Measurements from ENCODE around the gene SELENOP.
"Not testable (repeated sequence)": the region's sequence is repeated elsewhere in the genome, so short reads cannot be mapped to it uniquely, and the experiment has no call there.

SELENOP gene

DNA sequence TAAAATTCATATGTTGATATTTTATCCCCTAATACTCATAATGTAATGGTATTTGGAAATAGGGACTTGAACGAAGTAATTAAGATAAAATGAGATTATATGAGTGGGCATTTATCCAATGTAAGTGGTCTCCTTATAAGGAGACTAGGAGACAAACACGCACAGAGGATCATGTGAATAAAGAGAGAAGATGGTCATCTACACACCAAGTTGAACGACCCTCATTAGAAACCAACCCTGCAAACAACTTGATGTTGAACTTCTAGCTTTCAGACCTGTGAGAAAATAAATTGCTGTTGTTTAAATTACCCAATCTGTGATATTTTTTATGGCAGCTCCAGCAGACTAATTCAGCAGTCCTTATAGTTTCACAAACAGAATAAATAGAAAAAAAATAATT, 27.5 kb upstream of the SELENOP start:
- no peaks in the 10 kb centered on the region for H3K4me1 Mint-ChIP-seq (ENCODE audit: low read depth)
- H3K9me3 Mint-ChIP-seq = no peaks in the 10 kb centered on the region
- no peak for DNase-seq
- no peak overlapping the region for H3K4me3 Mint-ChIP-seq
- H3K27me3 Mint-ChIP-seq = peaks cover 11% of the 10 kb centered on the region
- H3K36me3 Mint-ChIP-seq (ENCODE audit: low read depth) = no peaks in the 10 kb centered on the region
- H3K27ac Mint-ChIP-seq = no peak overlapping the region

DNA sequence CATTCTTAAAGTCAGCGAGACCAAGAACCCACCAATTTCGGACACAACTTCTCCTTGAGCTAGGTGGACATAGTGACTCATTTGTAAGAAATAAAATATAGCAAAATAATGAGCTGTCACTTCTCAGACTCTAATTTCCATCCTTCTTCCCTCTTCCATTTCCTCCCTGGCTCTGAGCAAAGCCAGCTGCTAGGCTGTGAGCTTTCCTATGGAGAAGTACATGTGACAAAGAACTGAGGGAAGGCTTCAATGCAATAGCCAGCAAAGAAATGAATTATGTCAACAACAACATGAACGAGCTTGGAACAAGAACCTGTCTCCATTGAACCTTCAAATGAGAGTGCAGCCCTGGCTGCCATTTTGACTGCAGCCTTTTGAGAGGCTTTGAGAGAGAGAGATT, 25.9 kb upstream of the SELENOP start:
- Mint-ChIP-seq H3K36me3 (ENCODE audit: low read depth) (no peaks in the 10 kb centered on the region), H3K27me3 (peaks cover 6% of the 10 kb centered on the region), H3K4me3 (no peak overlapping the region), H3K27ac (no peak overlapping the region), H3K9me3 (no peaks in the 10 kb centered on the region), H3K4me1 (ENCODE audit: low read depth) (no peaks in the 10 kb centered on the region)
- DNase-seq = no peak

DNA sequence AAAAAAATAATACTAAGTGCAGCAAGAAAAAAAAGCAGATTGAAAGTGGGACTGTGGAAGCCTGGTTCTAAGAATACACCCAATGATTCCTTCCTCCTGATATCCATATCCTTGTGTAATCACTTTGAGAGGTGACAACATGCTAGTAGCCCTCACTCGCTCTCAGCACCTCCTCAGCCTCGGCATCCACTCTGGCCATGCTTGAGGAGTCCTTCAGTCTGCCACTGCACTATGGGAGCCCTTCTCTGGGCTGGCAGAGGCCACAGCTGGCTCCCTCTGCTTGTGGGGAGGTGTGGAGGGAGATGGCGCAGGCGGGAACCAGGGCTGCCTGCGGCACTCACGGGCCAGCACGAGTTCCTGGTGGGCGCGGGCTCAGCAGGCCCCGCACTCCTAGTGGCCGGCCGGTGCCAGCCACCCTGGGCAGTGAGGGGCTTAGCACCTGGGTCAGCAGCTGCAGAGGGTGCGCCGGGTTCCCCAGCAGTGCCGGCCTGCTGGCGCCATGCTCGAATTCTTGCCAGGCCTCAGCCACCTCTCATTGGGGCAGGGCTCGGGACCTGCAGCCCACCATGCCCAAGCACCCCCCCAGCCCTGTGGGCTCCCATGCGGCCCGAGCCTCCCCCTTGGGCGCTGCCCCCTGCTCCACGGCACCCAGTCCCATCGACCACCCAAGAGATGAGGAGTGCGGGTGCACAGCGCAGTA, 24.5 kb upstream of the SELENOP start:
- no peaks in the 10 kb centered on the region for H3K9me3 Mint-ChIP-seq
- H3K36me3 Mint-ChIP-seq (ENCODE audit: low read depth) = no peaks in the 10 kb centered on the region
- peaks cover 5% of the 10 kb centered on the region for H3K27me3 Mint-ChIP-seq
- no peak overlapping the region for H3K27ac Mint-ChIP-seq
- H3K4me1 Mint-ChIP-seq (ENCODE audit: low read depth) = no peaks in the 10 kb centered on the region
- no peak overlapping the region for H3K4me3 Mint-ChIP-seq
- no peak for DNase-seq

DNA sequence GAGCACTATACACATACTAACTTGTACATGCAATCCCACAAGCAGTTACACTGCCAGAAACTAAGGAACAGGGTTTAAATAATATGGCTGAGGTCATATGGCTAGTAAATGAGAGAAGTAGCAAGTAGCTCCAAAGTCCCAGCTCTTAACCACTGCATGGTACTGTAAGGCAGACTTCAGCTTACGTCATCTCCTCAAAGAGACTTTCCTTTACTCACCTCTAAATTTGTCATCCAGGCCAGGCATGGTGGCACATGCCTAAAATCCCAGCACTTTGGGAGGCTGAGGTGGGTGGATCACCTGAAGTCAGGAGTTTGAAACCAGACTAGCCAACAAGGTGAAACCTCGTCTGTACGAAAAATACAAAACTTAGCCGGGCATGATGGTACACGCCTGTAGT, 20.4 kb upstream of the SELENOP start:
- H3K4me3 Mint-ChIP-seq = no peak overlapping the region
- DNase-seq = no peak
- no peaks in the 10 kb centered on the region for H3K4me1 Mint-ChIP-seq (ENCODE audit: low read depth)
- no peaks in the 10 kb centered on the region for H3K36me3 Mint-ChIP-seq (ENCODE audit: low read depth)
- no peaks in the 10 kb centered on the region for H3K9me3 Mint-ChIP-seq
- no peak overlapping the region for H3K27ac Mint-ChIP-seq
- H3K27me3 Mint-ChIP-seq = peaks cover 9% of the 10 kb centered on the region

DNA sequence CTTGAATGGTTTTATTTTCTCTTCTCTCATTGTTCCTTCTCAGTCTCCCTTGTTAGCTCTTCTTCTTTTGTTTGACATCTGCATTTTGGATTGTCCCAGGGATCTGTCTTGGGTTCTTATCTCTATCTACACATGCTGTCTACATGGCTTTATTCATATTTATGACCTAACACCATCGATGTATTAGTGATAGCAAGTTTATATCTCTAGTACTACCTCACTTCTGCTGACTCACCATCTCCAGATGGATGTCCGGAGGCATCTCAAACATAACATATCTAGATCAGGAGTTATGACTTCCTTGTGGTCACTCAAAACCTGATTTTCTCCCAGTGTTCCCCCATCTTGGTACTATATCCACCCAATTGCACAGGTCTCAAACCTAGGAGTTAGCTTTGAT, 19.2 kb upstream of the SELENOP start:
- H3K36me3 Mint-ChIP-seq (ENCODE audit: low read depth) = no peaks in the 10 kb centered on the region
- no peak overlapping the region for H3K4me3 Mint-ChIP-seq
- no peak overlapping the region for H3K27ac Mint-ChIP-seq
- no peaks in the 10 kb centered on the region for H3K9me3 Mint-ChIP-seq
- peaks cover 9% of the 10 kb centered on the region for H3K27me3 Mint-ChIP-seq
- no peak for DNase-seq
- no peaks in the 10 kb centered on the region for H3K4me1 Mint-ChIP-seq (ENCODE audit: low read depth)

DNA sequence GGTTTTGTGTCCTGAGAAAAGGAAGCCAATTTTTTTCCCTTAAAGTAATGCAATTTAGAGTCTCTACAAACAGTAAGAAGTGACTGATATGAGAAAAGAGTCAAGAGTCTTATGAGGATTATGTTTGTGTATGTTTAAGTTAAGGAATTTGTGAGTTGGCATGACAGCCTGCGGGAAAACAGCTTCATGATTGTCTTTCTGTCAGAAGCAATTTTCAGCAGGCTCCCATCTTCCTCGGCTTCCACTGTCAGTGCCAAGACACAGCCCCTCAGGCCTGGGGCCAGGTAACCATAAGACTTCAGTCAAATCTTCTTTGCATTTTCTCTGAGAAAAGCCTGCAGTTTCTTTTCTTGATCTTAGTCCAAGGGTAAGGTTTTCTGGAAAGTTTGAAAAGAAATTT, 17.0 kb upstream of the SELENOP start:
- no peak for DNase-seq
- Mint-ChIP-seq H3K36me3 (ENCODE audit: low read depth) (no peaks in the 10 kb centered on the region), H3K4me1 (ENCODE audit: low read depth) (no peaks in the 10 kb centered on the region), H3K27ac (no peak overlapping the region), H3K4me3 (no peak overlapping the region), H3K9me3 (no peaks in the 10 kb centered on the region), H3K27me3 (peaks cover 9% of the 10 kb centered on the region)

DNA sequence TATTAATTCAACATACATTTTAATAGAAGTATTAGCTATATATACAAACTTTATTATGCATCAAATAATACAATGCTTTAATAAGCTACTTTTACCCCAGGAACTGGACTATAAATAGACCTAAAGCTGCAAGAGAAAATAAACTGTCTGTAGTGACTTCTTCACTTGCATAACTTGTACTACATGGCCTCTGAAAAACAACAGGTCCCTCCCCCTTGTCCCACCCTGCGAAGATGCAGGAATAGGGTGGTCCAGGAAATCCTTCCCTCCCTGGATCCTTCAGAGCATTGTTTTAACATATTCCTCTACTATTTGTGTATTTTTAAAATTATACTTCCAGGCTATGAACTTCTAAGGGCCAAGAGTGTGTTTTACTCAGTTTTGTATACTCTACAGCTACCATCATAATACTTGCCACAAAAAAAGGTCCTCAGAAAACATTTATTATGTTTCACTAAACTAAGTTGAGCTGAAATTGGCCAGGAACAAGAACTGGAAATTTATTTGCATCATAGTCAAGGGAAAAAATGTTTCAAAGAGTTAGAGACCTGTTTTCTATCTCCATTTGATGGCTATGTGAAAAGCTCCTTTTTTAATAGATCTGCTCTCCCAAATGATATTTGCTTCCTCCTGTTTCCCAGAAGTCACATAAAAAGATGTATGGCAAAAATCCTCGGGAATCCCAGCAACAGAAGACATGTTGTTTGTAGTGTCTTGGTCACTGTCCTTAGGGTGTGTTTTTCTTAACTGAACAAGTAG, 15.2 kb upstream of the SELENOP start:
- no peak overlapping the region for H3K4me3 Mint-ChIP-seq
- H3K27ac Mint-ChIP-seq = no peak overlapping the region
- H3K9me3 Mint-ChIP-seq = no peaks in the 10 kb centered on the region
- no peaks in the 10 kb centered on the region for H3K4me1 Mint-ChIP-seq (ENCODE audit: low read depth)
- H3K36me3 Mint-ChIP-seq (ENCODE audit: low read depth) = no peaks in the 10 kb centered on the region
- no peak for DNase-seq
- peaks cover 9% of the 10 kb centered on the region for H3K27me3 Mint-ChIP-seq

DNA sequence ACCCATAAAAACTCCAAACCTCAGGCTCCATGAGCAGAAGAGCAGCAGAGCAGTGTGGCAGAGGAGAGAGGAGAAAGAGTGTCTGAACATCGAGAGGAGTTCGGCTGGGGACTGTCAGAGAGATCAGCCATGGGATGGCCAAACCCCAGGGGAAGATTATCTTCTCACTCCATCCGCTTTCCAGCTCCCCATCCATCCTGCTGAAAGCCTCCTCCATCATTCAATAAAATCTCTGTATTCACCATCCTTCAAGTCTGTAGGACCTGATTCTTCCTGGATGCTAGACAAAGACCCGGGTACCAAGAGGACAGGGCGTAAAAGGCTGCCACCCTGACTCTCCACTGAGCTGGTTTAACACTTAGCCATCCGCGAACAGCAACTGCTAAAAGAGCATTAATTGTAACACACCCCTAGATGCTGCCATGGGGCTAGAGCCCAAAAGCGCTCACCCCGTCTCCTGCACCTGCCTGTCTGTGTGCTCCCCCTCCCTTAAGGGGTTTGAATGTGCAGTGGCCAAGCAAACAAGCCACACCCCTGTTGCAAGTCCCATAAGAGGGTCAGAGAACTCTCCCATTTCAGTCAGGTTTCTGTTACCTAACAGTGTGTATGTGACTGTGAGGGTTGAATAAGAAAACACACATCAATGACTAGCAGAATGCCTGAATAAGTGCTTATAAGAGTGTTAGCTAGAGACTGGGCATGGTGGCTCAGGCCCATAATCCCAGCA, 13.9 kb upstream of the SELENOP start:
- peaks cover 6% of the 10 kb centered on the region for H3K27me3 Mint-ChIP-seq
- no peaks in the 10 kb centered on the region for H3K9me3 Mint-ChIP-seq
- H3K4me1 Mint-ChIP-seq (ENCODE audit: low read depth) = no peaks in the 10 kb centered on the region
- no peak overlapping the region for H3K4me3 Mint-ChIP-seq
- DNase-seq = no peak
- H3K27ac Mint-ChIP-seq = no peak overlapping the region
- H3K36me3 Mint-ChIP-seq (ENCODE audit: low read depth) = no peaks in the 10 kb centered on the region

DNA sequence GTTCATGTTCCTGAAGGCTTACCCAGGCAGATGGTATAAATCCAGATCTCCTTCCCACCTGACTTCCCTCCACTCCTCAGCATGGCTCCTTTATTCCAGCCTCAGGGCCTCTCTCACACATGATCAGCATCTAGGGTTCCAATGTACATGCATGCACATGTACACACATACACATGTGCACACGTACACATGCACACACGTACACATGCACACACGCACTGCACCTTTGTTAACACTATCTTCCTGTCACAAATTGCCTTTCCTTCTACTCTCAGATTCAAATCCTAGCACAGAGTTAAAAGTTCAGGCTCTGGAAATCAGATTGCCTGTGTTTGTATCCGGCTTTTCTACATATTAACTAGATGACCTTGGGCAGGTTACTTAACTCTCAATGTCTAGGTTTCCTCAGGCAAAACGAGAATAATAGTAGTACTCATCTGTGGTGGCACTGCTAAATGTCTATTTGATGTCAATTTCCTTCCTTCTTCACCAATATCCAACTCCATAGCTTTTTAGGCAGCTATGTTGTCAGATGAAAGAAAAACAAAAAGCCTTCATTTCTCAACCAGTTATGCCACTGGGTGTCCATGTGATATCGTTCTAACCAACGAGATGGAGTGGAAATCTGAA, 12.8 kb upstream of the SELENOP start:
- H3K27me3 Mint-ChIP-seq = peaks cover 6% of the 10 kb centered on the region

DNA sequence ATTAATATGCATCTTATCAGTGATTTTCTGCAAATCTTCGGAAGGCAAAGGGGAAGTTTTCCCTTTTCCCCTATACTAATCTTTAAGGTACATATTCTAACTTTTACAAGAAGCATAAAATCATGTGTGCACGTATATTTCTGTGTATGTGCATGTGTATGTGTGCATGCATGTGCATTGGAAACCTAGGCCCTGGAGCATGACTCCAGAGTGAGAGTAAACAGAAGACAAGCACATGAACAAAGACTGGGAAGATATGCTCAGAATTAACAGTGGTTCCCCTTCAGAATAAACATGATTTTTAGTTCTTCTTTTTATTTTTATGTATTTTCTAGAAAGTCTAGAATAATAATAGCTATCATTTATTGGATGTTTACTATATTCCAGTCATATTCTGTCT, 10.9 kb upstream of the SELENOP start:
- Mint-ChIP-seq H3K4me3 (no peak overlapping the region), H3K27ac (no peak overlapping the region), H3K27me3 (no peaks in the 10 kb centered on the region), H3K36me3 (ENCODE audit: low read depth) (no peaks in the 10 kb centered on the region), H3K4me1 (ENCODE audit: low read depth) (no peaks in the 10 kb centered on the region), H3K9me3 (no peaks in the 10 kb centered on the region)
- DNase-seq = no peak

More for the DNA sequence above, 12.8 kb upstream of the SELENOP start:
- no peak for DNase-seq
- Mint-ChIP-seq H3K9me3 (no peaks in the 10 kb centered on the region), H3K4me3 (no peak overlapping the region), H3K4me1 (ENCODE audit: low read depth) (no peaks in the 10 kb centered on the region), H3K36me3 (ENCODE audit: low read depth) (no peaks in the 10 kb centered on the region), H3K27ac (no peak overlapping the region)

DNA sequence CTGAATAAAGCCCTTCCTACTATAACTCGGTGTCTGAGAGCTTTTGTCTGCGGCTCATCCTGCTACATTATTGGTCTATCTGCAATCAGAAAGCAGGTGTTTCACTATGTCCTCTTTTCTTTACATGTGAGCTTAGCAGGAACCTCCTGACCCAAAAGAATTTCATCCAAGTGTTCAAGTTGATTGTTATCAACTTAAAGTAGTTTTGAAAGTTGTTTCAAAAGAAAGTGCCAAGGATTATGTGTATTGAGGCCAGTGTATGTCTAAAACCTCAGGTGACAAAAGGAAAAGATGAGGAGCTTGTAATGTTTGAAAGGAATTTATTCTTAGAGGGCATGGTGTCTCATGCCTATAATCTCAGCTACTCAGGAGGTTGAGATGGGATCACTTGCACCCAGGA, 8.1 kb upstream of the SELENOP start:
- no peaks in the 10 kb centered on the region for H3K27me3 Mint-ChIP-seq
- no peaks in the 10 kb centered on the region for H3K4me1 Mint-ChIP-seq (ENCODE audit: low read depth)
- no peaks in the 10 kb centered on the region for H3K36me3 Mint-ChIP-seq (ENCODE audit: low read depth)
- H3K9me3 Mint-ChIP-seq = no peaks in the 10 kb centered on the region
- no peak overlapping the region for H3K27ac Mint-ChIP-seq
- no peak overlapping the region for H3K4me3 Mint-ChIP-seq
- no peak for DNase-seq

DNA sequence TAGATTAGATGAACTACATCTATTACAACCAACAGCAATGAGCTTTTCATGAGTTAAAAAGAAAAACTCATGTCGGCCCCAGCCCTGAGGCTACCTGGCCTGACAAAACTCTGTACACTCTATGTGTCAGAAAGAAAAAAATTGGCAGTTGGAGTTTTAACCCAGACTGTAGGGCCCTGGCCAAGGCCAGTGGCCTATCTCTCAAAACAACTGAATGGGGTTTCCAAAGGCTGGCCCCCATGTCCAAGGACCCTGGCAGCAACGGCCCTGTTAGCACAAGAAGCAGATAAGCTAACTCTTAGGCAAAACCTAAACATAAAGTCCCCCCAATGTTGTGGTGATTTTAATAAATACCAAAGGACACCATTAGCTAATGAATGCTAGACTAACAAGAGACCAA, 4.9 kb upstream of the SELENOP start:
- H3K4me3 Mint-ChIP-seq; H3K36me3 Mint-ChIP-seq (ENCODE audit: low read depth); H3K9me3 Mint-ChIP-seq; DNase-seq; H3K27ac Mint-ChIP-seq; H3K4me1 Mint-ChIP-seq (ENCODE audit: low read depth); H3K27me3 Mint-ChIP-seq: not testable (repeated sequence)

DNA sequence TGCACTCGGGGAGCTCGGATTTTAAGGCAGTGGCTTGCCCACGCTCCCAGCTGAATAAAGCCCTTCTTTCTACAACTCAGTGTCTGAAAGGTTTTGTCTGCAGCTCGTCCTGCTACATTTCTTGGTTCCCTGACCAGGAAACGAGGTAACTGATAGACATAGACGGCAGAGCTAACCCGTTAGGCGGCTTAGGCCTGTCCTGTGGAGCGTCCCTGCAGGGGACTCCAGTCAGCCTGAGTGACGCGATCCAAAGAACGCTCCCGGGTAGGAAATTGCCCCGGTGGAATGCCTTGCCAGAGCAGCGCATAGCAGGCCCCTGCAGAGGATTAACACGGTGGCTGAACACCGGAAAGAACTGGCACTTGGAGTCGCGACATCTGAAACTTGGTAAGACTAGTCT, 1.8 kb upstream of the SELENOP start:
- no peak for DNase-seq
- H3K4me1 Mint-ChIP-seq (ENCODE audit: low read depth) = peaks cover 6% of the 10 kb centered on the region
- no peaks in the 10 kb centered on the region for H3K36me3 Mint-ChIP-seq (ENCODE audit: low read depth)
- H3K4me3 Mint-ChIP-seq = no peak overlapping the region
- no peaks in the 10 kb centered on the region for H3K9me3 Mint-ChIP-seq
- H3K27me3 Mint-ChIP-seq = no peaks in the 10 kb centered on the region
- H3K27ac Mint-ChIP-seq = no peak overlapping the region

DNA sequence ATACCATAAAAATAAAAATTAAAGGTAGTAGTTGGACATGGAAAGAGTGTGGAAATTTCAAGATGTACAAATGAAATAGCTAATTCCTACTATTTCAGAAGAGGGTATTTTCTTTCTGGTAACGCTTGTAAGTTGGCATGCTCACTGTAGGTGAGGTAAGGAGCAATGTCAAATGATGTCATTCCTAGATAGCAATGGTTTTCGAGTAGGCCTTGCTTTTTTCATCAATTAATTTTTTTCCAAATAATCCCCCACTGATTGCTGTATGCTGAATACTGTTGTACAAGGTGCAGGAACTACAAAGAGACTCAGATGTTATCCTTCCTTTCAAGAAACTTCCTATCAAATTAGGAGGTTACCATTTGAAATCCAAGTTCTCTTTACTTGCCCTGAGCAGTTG, 928 bp upstream of the SELENOP start:
- H3K36me3 Mint-ChIP-seq (ENCODE audit: low read depth) = no peaks in the 10 kb centered on the region
- H3K27ac Mint-ChIP-seq = no peak overlapping the region
- no peaks in the 10 kb centered on the region for H3K9me3 Mint-ChIP-seq

More for the DNA sequence above, 928 bp upstream of the SELENOP start:
- Mint-ChIP-seq H3K27me3 (no peaks in the 10 kb centered on the region), H3K4me1 (ENCODE audit: low read depth) (peaks cover 6% of the 10 kb centered on the region), H3K4me3 (no peak overlapping the region)
- no peak for DNase-seq
